Stimulated activated CD4-positive, alpha-beta T cell treated with anti-CD3 and anti-CD28 coated beads, Interleukin-15, amount 100 ng/mL, for 24 hours (primary cell): Measurements from ENCODE around the gene EMID1.
"Not testable (repeated sequence)": the region's sequence is repeated elsewhere in the genome, so short reads cannot be mapped to it uniquely, and the experiment has no call there.

ENCODE experiments used
- DNase-seq: peaks from one replicate; pipeline ENCODE4 v3.0.0-alpha.2; 2020

EMID1 gene

DNA sequence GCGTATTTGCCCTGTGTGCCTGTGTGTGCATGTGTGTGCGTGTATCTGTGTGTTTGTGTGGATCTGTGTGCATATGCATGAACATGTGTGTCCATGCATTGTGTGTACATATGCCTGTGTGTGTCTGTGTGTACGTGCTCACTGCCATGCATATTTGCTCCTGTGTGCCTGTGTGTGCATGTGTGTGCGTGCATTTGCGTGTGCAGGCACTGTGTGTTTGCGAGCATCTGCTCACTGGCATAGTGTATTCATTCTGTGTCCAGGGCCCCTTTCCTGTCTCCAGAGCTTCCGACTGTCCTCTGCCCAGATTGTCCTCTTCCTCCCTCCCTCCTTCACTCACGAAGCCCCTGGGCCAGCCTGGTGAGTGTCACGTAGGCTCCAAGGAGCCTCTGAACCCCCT, 5.8 kb downstream of the EMID1 start:
- DNase-seq: no peak

DNA sequence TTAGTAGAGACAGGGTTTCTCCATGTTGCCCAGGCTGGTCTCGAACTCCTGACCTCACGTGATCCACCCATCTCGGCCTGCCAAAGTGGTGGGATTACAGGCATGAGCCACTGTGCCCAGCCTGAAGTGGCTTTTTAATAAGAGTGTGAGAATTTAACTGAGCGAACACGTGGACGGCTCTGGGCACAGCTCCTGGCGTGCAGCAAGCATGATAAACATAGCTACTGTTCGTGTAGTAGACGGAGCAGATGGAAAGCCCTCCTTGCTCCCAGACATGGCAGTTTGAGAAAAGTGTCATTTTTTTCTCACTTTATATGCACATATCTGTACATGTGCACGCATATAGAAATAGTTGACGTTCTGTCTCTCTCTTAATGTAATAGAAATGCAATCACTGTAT, 7.0 kb downstream of the EMID1 start:
- no peak for DNase-seq

DNA sequence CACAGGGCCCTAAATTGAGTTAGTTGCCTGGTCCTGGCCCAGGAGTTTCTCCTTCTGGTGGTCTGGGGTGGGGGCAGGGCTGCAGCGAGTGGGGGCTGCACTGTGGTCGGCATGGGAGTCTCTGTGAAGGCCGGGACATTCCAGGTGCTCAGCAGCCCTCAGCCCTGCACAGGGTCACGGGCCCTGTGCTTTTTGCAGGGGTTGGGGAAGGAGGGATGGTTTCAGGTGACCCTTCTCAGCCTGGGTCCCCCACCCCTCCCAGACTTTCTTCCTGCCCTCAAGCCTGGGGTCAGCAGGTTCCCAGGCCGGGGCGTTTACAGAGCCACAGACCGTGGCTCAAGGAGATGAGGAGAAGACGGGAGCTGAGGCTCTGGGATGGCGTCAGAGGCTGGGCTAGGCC, 7.8 kb downstream of the EMID1 start:
- no peak for DNase-seq

DNA sequence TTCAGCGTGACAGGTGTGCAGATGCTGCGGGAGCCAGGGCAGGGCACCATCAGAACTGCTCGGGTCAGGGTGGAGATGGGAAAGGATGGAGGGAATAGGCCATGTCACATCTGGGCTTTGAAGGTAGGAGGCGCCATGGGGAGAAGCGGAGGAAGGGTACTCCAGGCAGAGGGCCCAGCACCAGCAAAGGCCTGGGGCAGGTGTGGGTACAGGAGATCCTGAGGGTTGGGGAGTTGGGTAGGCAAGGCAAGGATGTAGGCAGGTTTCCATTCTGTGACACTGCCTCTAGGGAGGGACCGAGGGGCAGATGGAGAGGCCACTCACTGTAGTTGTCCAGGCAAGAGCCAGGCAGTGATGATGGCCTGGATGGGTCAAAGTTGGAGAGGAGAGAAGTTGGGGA, 8.5 kb downstream of the EMID1 start:
- DNase-seq: no peak

DNA sequence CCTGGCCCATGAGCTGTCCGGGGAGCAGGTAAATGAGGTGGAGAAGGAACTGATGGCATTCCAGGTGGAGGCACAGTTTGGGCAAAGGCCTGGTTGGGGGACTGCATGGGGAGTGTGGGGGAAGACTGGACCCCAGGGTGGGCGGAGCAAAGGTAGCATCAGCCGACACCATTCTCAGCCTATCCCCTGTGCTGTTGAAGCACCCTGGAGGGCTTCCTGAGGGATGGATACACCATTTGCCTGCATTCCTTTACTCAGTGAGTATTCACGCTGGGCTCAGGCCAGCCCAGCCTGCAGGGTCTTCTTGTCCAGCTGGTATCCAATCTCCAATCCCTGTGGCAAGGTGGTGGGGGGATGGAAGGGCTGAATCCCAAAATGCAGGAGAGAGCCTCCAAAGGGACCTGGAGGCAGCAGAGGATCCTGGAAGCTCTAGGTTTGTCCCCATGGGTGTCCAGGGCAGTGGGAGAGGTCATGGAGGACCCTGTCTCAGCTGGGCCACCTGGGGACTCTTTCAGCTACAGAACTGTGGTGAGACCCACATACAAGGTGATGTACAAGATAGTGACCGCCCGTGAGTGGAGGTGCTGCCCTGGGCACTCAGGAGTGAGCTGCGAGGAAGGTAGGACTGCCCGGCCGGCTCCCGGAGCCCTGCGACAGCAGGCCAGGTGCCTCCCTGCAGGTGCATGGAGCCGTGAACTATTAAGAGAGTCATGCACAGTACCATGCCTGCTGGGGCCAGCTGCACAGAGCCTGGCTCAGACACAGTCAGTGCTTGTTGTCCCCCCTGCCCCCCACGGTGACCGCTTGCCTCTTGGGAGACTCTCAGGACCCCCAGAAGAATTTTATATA, 9.5 kb downstream of the EMID1 start:
- no peak for DNase-seq

DNA sequence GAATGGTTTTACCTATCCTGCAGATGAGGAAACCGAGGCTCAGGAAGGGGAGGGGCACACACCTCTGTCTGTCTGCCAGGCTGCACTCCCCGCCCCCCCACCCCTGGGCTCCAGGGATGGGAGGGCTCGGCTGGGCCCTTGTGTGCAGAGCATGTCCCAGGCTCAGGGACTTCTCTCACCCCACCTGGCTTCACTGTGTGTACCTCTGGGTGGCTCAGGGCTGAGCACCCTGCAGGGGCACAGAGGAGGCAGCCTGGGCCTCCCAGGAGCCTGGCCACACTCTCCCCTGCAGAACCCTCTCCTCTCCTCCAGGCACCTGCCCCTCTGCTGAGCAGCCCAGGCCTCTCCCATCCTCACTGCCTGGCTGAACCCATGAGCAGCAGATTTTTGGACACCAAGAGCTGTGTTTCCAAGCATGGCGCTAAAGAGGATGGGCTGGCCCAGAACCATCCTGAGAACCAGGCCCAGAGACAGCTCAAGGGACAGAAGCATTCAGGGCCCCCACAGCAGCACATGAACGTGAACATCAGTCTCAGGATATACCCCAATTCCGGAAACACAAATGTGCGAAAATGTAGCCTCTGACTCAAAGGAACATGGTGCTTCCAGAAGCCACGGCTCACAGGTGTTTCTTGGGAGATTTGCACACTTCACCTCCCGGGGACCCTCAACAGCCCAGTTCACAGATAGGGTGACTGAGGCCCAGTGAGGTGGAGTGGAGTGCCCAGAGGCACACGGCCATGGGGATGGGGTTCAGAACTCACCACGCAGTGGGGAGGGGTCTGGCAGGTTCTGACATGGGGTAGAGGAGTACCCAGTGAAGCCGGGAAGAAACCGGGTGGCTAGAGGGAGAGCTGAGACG, 10.5 kb downstream of the EMID1 start:
- DNase-seq: no peak

DNA sequence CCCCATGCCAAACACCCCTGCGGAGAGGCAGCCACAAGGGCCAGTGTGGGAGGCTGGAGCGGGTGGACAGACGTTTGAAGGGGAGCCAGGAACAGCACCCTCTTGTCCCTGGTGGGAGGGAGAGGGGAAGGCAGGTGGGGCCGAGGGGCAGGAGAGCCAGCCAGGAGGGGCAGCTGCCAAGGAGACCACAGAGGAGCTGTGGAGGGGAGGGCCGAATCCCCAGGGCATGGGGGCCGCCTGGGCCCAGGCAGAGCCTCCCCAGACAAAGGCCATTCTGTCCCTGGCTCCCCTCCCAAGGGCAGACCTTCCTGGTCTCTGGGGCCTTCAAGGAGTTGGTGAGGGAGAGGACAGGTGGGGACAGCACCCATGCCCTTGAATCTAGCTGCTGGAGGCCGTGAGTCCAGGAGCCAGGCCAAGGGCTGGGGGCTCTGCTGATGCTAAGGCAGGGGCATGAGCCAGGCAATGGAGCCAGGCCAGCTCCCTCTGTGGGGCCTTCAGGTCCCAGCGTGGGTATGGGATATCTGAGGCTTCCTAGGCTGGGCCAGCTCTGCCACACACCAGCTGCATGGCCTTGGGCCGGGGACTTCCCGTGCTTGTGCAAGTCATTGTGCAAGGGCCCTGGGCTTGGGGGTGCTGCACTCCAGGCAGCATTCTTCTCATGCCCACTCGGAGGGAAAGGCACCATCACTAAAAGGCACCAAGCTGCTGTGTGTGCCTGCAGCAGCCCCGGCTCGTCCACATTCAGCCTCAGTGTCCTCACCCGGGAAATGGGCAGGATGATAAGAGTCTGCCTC, 11.4 kb downstream of the EMID1 start:
- no peak for DNase-seq

DNA sequence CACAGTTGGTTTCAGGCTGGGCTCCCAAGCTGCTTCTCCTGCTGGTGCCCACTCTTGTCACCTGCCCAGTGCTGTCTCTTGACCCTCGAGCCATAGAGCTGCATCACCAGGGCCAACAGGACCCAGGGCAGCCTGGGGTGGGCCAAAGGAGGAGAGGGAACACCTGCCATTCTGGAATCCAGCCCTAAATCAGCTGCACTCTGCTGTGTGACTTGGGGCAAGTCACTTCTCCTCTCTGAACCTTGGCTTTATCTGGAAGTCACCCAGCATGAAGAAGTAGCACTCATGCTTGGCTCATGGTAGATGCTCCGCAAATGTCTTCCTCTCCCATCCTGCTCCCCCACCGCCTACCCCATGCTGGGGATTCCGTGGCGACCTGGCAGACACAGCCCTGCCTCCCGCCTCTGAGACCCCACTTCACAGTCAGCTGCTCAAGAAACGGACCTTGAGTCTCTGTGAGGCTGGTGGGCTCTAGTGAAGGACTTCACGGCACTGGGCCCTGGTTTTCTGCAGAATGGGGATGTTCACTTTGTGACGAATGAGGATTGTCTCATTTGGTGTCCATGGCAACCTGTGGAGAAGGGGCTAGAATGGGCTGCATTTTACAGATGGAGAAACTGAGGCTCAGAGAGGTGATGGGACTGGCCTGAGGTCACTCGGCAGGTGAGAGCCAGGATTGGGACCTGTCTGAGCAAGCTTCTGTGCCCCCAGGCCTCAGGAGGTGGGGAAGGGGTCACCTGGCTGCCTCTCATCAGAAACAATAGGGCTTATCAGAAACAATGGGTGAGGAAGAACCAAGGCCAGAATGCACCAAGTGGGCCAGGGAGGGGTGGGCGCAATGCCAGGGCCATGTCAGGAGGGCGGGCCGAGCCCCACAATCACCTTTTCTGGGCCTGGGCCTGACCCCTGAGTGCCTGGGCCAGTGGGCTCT, 12.4 kb downstream of the EMID1 start:
- DNase-seq: no peak

DNA sequence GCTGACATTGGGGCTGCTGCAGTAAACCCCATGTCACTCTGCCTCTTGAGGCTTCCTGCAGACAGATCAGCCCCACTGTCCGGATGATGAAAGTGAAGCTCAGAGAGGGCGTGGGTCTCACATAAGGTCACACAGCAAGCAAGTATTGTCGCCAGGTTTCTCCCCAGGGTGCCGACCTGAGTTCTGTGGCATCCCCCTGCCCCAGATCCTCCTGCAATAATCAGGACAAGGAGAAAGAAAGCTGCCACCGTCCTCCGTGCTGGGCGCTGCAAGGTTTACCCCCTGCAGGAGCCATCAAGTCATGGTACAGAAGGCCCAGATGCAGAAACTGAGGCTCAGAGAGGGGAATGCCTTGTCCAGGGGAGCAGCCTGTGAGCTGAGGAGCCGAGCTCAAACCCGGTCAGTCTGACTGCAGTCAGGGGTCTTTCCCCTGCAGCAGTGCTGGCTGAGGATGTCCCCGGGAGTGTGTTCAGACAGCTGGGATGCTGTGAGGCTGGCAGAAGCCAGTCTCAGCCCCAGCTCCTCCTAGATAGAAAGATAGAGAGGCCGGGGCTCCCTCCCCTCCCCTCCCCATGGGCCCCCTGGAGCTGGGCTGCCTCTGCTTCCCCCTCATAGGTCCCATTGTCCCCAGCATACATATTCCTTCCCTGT, 13.2 kb downstream of the EMID1 start:
- DNase-seq: no peak

DNA sequence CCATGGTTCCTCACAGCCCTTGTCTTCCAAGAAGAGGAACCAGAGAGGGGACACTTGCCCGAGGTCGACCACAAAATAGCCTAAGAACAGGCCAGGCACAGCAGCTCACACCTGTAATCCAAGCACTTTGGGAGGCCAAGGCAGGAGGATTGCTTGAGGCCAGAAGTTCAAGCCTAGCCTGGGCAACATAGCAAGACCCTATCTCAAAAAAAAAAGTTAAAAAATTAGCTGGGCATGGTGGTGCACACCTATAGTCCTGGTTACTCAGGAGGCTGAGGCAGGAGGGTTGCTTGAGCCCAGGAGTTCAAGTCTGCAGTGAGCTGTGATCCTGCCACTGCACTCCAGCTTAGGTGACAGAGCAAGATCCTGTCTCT, 13.7 kb downstream of the EMID1 start:
- DNase-seq: not testable (repeated sequence)

DNA sequence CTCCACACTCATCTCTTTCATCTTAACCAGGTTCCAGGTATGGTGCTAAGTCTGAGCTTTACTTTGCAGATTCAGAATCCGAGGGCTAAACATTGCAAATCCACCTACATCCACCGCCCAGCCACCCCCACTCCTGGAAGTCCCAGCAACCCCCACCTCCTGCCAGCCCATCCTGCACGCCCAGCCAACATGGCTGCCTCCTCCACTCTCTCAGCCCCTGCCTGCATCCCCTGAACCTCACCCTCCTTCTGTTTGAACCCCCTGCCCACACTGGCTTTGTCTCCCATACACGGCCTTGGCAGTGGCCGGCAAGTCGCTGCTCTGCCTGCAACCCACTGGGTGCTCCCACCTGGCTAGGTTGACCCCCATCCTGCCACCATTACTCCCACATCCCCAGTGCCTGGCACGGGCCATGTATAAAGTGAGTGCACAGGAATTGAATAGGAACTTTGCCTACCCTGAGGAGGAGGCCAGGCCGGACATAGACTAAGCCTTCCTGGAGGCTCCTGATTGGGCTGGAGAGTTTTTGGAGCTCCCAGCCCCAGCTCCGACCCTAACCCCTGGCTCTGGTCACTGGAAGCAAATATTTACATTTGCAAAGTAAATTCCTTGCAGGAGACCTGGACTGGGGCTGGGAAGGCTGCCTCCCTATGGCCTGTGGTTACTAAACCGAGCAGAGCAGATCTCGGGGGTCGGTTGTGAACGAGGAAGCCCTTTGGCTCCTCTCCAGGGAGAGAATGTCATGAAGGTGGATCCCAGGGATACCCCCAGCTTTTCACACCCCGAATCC, 14.4 kb downstream of the EMID1 start:
- no peak for DNase-seq

DNA sequence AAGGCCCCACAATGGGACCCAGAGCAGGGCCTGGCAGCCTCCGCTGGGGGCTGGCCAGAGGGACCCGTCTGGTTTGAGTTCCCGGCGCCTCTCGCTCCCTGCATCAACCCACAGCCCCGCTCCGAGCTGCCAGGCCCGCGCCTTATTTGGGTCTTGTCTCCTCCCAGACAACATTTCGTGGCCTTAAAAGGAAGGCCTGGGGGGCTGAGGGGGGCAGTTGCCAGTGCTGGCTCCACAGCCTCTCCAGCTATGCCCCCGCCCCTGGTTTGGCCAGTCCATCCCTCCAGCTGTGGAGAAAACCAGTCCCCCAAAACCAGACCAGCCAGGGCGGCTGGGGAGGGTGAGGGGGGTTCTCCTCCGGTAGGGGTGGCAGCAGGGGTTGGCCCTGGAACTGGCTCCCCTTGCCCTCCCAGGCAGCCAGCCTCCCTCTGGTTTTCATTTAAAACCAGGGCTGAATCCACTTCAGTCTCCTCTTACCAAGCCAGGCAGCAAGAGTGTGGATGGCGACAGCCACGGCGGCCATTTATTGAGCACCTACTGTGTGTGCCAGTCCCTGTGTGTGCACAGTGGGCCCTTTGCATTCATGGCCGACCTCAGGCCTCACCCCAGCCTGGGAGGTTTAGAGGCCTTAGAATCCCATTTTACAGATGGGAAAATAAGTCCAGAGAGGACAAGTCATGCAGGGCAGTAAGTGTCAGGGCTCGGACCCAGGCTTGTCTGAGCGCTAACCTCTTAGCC, 18.6 kb downstream of the EMID1 start:
- no peak for DNase-seq

DNA sequence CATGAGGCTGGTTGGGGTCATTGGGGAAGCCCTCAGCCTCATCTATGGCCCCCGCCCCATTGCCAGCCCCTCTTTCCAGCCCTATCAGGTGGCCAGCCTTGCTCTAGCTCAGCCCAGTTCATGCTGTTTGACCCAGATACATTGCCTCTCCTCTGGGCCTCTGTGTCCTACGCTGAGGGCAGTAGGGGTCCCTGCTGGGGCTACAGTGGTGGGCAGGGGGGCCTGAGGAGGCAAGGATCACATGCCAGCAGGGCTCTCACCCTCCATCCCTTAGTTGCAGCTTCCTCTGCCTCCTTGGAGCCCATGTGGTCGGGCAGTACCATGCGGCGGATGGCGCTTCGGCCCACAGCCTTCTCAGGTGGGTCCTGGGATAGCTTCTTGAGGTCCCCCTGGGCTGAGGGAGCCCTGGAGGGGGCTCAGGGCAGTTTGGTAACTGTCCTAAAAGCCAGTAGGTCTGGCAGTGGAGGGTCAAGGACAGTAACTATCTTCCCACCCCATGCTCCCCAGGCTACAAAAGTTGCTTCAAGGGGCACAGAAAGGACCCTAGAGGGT, 19.2 kb downstream of the EMID1 start:
- DNase-seq: no peak

DNA sequence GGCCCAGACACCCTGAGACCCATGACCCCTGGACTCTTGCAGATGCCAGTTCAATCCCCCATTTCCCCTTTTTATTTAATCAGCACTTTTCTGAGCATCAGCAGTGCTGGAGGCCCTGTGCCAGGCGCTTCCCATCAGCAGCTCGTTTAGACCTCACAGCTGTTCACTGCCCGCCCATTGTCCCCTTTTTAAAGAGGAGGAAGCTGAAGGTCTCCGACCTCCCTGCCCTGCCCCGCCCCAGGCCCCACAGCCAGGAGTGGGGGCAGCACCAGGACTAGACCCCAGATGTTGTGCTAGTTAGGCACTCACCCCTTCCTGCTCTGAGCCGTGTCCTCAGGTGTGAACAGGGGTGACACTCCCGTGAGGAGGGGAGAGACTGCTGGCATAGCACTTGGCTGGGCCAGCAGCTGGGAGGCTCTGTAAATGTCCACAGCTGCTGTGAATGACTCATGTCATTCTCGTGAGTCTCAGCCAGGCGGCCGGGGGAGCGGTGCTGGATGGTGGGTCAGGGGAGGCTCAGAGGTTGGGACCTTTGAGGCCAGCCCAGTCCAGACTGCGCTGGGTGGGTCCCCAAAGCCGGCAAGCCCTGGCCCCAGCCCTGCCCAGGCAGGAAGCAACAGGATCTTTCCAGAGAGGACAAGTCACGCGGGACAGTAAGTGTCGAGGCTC, 19.9 kb downstream of the EMID1 start:
- no peak for DNase-seq

DNA sequence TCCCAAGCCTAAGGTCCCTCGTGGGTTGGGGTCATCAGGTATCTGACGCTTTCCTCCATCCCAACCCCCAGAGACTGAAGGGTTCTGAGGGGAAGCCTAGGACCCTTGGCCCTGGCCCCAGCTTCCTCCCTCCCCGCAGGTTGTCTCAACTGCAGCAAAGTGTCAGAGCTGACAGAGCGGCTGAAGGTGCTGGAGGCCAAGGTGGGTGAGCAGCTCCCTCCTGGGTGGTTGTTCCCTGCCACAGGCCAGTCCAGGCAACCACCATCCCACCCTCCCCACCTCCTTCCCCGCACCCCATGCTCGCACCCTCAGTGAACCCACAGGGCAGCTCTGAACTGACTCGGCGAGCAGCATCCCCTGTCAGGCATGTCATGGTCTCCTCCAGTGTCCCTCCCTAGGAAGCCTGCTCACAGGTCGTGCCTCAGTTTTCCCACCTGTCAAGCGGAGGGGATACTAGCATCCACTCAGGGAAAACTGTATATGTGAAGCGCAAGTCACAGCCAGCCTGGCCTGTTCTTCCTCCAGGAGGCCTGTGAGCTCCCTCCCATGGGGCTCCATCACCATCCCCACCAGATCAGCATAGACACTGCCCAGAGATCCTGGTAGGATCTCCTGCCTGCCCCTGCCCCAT, 20.8 kb downstream of the EMID1 start:
- DNase-seq: no peak

DNA sequence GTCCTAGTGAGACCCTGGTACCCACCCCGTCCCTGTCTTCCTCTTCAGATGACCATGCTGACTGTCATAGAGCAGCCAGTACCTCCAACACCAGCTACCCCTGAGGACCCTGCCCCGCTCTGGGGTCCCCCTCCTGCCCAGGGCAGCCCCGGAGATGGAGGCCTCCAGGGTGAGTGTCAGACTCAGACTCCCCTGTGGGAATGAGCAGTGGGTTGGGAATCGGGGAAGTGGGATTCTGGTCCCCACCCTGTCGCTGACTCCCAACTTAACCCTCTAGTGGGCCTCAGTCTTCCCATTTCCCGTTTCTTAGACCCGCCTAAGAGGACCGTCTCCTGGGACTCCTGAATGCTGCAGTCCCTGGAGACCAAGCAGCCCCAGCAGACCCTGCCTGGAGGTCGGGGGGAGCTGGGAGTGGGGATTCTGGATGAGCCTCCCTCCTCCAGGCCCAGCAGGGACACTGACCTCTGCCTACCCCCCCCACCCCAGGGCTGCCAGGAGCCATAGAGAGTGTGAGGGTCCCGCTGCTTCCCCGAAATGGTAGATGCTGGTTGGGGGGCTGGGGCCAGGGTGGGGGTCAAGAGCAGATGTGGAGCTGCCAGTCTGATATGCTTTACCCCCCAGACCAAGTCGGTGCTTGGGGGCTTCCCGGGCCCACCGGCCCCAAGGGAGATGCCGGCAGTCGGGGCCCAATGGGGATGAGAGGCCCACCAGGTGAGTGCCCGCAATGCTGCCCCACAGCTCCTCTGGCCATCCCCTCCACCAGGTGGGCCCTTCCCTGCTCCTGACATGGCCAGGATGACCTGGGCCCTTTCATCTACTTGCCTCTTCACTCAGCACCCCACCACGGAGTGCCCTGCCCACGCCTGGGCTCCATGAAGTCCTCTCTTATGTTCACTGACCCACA, 25.5 kb downstream of the EMID1 start:
- DNase-seq: no peak
